GM12878 (cell line): Measurements from ENCODE around the gene DUS2. TPM values are rescaled to one million over a fixed set of nuclear protein-coding genes. Genes with fewer than 3 reads are reported as not detected.

ENCODE experiments used
- ATF7 ChIP-seq: fragments of 450-650 bp; IDR thresholded peaks from 2 replicates; pipeline ENCODE4 v1.6.1; 2016; ENCODE audit warnings: low read depth, mild to moderate bottlenecking
- BCL11A ChIP-seq: IDR thresholded peaks from 2 replicates; pipeline ENCODE4 v1.6.1; 2011; ENCODE audit warnings: low read depth, low read length
- BHLHE40 ChIP-seq, 2 experiments: fragments of 450-650 bp in 1 of 2; IDR thresholded peaks; 2 replicates each; pipeline ENCODE4 v1.6.1; 2011 to 2017; ENCODE audit warnings: low read depth in 2 of 2, borderline replicate concordance in 1 of 2, improper control_type of control experiment in 1 of 2, low read length in 1 of 2, mild to moderate bottlenecking in 1 of 2
- CEBPB ChIP-seq, 2 experiments: fragments of 150-350 bp in 1 of 2; IDR thresholded peaks; 2 replicates each; pipeline ENCODE4 v1.6.1; 2012 to 2014; ENCODE audit warnings: low read depth in 2 of 2, low read length in 2 of 2, borderline replicate concordance in 1 of 2, inconsistent platforms in 1 of 2
- CUX1 ChIP-seq: IDR thresholded peaks from 2 replicates; pipeline ENCODE4 v1.6.1; 2012; ENCODE audit warnings: improper control_type of control experiment, low read depth, low read length; ENCODE audit not compliant: insufficient replicate concordance
- EP300 ChIP-seq, 2 experiments: fragments of 150-350 bp in 1 of 2; IDR thresholded peaks; 2 replicates each; pipeline ENCODE4 v1.6.1; 2011 to 2012; ENCODE audit warnings: low read depth in 2 of 2, low read length in 2 of 2, borderline replicate concordance in 1 of 2, improper control_type of control experiment in 1 of 2, inconsistent platforms in 1 of 2; ENCODE audit not compliant: control insufficient read depth in 1 of 2
- ESRRA ChIP-seq: IDR thresholded peaks from 2 replicates; pipeline ENCODE4 v1.6.1; 2012; ENCODE audit warnings: mild to moderate bottlenecking, low read length, improper control_type of control experiment
- FOXM1 ChIP-seq: IDR thresholded peaks from 2 replicates; pipeline ENCODE4 v1.6.1; 2012; ENCODE audit warnings: low read depth, mild to moderate bottlenecking, inconsistent platforms, low read length, moderate library complexity
- HDAC6 ChIP-seq: fragments of 200-600 bp; sonication (generic); IDR thresholded peaks from one replicate; pipeline ENCODE4 v1.8.0; 2017; ENCODE audit warnings: antibody characterized with exemption; ENCODE audit not compliant: unreplicated experiment
- IRF3 ChIP-seq: fragments of 450-650 bp; IDR thresholded peaks from 2 replicates; pipeline ENCODE4 v1.6.1; 2014; ENCODE audit warnings: mild to moderate bottlenecking
- KAT2A ChIP-seq: conservative IDR thresholded peaks from 2 replicates; pipeline ENCODE4 v1.6.1; 2011; ENCODE audit warnings: low read depth, low read length; ENCODE audit not compliant: control insufficient read depth
- MYC ChIP-seq: IDR thresholded peaks from 2 replicates; pipeline ENCODE4 v1.6.1; 2011; ENCODE audit warnings: mild to moderate bottlenecking, low read length, moderate library complexity, inconsistent platforms; ENCODE audit not compliant: insufficient read depth, insufficient replicate concordance, insufficient read length, severe bottlenecking
- NR2C2 ChIP-seq: IDR thresholded peaks from 2 replicates; pipeline ENCODE4 v1.6.1; 2011; ENCODE audit warnings: borderline replicate concordance, low read depth; ENCODE audit not compliant: control insufficient read depth, insufficient read length
- YY1 ChIP-seq: IDR thresholded peaks from 2 replicates; pipeline ENCODE4 v1.6.1; 2011; ENCODE audit warnings: low read depth, mild to moderate bottlenecking, low read length
- ZBED1 ChIP-seq: IDR thresholded peaks from 2 replicates; pipeline ENCODE4 v1.6.1; 2016; ENCODE audit warnings: borderline replicate concordance
- ZBTB33 ChIP-seq: fragments of 450-650 bp; IDR thresholded peaks from 2 replicates; pipeline ENCODE4 v1.6.1; 2017; ENCODE audit warnings: mild to moderate bottlenecking
- polyA plus RNA-seq, 11 experiments: library from polyadenylated mRNA; depleted of rRNA in 4 of 11; unstranded in 6 of 11; stranded (reverse) in 5 of 11; fragments of >200 nt; fragmentation: Nextera tagmentation in 4 of 11; fragmentation: Illumina TruSeq in 1 of 11; extraction: Ambion mirVana in 4 of 11; extraction: Trizol in 1 of 11; gene quantifications; 1 replicate in 1 of 11; 2 replicates in 10 of 11; pipeline versions ENCODE4 v1.2.1 to v1.2.3, GENCODE V29; 2011 to 2016; ENCODE audit warnings: inconsistent platforms in 2 of 11, missing spikeins in 2 of 11, low read depth in 1 of 11
- total RNA-seq, 4 experiments: library from RNA; depleted of rRNA in 3 of 4; stranded (reverse); fragments of >200 nt in 3 of 4; fragmentation: Illumina TruSeq in 1 of 4; extraction: Trizol in 1 of 4; gene quantifications; 2 replicates each; pipeline versions ENCODE4 v1.2.1 to v1.2.3, GENCODE V29; 2013 to 2021
- TF ChIP-seq, protein P1 (sequence below): fragments of 450-650 bp; IDR thresholded peaks from 2 replicates; pipeline ENCODE4 v1.6.1; 2018; ENCODE audit warnings: mild to moderate bottlenecking, low read depth, moderate library complexity; ENCODE audit not compliant: partially characterized antibody

DUS2 gene
- total and polyA plus RNA-seq, 10 of the 15 experiments (the other 5 are each of a cell fraction or from before 2014, with no cell fraction given): 4.8 to 32.3 (median 25.5) TPM

DNA sequence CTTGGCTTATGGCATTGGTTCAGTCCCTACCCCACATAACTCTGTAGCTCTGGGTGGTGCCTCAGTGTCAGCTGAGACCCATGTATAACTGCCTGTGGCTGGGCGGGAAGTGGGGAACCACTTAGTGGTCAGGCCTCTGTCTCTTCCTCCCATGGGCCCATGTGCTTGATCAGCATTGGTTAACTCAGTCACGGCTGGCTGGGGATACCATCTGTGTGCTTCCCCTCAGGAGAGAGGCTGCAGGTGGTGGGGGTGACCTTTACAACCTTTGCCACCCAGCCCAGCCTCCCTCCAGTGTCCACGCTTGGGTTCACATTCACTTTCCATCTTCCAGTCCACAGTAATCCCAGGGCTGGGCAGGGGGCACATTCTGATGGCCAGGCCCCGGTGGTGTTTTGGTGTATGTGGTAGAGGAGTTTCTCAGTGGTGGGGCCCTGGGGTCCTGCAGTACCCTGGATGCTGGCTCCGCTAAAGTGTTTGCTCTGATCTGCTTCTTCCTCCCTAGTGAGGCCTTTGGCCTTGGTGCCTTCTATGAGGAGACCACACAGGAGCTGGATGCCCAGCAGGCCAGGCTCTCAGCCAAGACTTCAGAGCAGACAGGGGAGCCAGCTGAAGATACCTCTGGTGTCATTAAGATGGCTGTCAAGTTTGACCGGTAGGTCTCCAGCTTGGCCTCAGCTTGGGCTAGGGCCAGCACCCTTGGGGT is 51.9 kb downstream of the DUS2 start (continued):
- TF ChIP-seq ZBED1 (peak; percentile 84; the same call in 1 of the 2 replicates), MYC (no peak), KAT2A (no peak), NR2C2 (no peak), YY1 (peak; percentile 7; the same call in 1 of the 2 replicates), BHLHE40 (IDR thresholded peaks at IDR 0.05; ENCODE audit: borderline replicate concordance in 1 of 2, low read depth in 2 of 2, low read length in 1 of 2) (peak; percentile 66 to 86; a peak in 3 of 4 replicates), FOXM1 (0 out of 2 replicates have a peak, but pooled peaks have one; percentile 49), EP300 (IDR thresholded peaks at IDR 0.05; ENCODE audit: borderline replicate concordance in 1 of 2, control insufficient read depth in 1 of 2, low read depth in 2 of 2, low read length in 2 of 2) (peak; percentile 69 to 92; a peak in 3 of 4 replicates), IRF3 (no peak), ATF7 (0 out of 2 replicates have a peak, but pooled peaks have one; percentile 58), ESRRA (0 out of 2 replicates have a peak, but pooled peaks have one; percentile 37), CEBPB (IDR thresholded peaks at IDR 0.05; ENCODE audit: borderline replicate concordance in 1 of 2, low read depth in 2 of 2, low read length in 2 of 2) (no peak), BCL11A (peak; percentile 85), CUX1 (peak; percentile 37), HDAC6 (no peak), ZBTB33 (no peak)
- TF ChIP-seq, protein P1, sequence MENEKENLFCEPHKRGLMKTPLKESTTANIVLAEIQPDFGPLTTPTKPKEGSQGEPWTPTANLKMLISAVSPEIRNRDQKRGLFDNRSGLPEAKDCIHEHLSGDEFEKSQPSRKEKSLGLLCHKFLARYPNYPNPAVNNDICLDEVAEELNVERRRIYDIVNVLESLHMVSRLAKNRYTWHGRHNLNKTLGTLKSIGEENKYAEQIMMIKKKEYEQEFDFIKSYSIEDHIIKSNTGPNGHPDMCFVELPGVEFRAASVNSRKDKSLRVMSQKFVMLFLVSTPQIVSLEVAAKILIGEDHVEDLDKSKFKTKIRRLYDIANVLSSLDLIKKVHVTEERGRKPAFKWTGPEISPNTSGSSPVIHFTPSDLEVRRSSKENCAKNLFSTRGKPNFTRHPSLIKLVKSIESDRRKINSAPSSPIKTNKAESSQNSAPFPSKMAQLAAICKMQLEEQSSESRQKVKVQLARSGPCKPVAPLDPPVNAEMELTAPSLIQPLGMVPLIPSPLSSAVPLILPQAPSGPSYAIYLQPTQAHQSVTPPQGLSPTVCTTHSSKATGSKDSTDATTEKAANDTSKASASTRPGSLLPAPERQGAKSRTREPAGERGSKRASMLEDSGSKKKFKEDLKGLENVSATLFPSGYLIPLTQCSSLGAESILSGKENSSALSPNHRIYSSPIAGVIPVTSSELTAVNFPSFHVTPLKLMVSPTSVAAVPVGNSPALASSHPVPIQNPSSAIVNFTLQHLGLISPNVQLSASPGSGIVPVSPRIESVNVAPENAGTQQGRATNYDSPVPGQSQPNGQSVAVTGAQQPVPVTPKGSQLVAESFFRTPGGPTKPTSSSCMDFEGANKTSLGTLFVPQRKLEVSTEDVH: no peak
